Measurements from ENCODE around the gene IL17A. TPM values are rescaled to one million over a fixed set of nuclear protein-coding genes. Genes with fewer than 3 reads are reported as not detected.

The IL17A gene
- not detected in 2 replicates for total RNA-seq

GRCh38 chr6:52186075-52186474 is at the start of gene IL17A:
TSS of gene IL17A (plus strand) at chr6:52186375. CDS start at chr6:52186432, 57 bp downstream.

Small RNA genes lying within 50 kb of the gene (small RNA-seq; reads per million reads assigned to genes)
- not detected for gene MIR133B
- not detected for gene MIR206

Other genes with a start within 250 kb of the IL17A start
- gene PKHD1, start 98.8 kb upstream of the IL17A start, total RNA-seq = not detected in 2 replicates
- gene IL17F, start 58.1 kb downstream of the IL17A start, total RNA-seq = not detected in 2 replicates
- 101 and 136 TPM in 2 replicates for gene MCM3, start 98.4 kb downstream of the IL17A start, total RNA-seq
- gene PAQR8, start 175.8 kb downstream of the IL17A start, total RNA-seq = 6.0 and 18.9 TPM in 2 replicates
- gene EFHC1, start 234.0 kb downstream of the IL17A start, total RNA-seq = 18.2 and 23.0 TPM in 2 replicates

Data from thoracic aorta endothelial cell (primary cell).